Bone marrow (tissue), 2 donors: ENCODE results near the gene MDH2.
"Not testable (repeated sequence)": the region's sequence is repeated elsewhere in the genome, so short reads cannot be mapped to it uniquely, and the experiment has no call there.

Source experiments
- DNase-seq, 2 donors: peaks; one replicate each; lab custom pipeline; 2025; lab: John Stamatoyannopoulos, UW

MDH2 gene, protein sequence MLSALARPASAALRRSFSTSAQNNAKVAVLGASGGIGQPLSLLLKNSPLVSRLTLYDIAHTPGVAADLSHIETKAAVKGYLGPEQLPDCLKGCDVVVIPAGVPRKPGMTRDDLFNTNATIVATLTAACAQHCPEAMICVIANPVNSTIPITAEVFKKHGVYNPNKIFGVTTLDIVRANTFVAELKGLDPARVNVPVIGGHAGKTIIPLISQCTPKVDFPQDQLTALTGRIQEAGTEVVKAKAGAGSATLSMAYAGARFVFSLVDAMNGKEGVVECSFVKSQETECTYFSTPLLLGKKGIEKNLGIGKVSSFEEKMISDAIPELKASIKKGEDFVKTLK

DNA sequence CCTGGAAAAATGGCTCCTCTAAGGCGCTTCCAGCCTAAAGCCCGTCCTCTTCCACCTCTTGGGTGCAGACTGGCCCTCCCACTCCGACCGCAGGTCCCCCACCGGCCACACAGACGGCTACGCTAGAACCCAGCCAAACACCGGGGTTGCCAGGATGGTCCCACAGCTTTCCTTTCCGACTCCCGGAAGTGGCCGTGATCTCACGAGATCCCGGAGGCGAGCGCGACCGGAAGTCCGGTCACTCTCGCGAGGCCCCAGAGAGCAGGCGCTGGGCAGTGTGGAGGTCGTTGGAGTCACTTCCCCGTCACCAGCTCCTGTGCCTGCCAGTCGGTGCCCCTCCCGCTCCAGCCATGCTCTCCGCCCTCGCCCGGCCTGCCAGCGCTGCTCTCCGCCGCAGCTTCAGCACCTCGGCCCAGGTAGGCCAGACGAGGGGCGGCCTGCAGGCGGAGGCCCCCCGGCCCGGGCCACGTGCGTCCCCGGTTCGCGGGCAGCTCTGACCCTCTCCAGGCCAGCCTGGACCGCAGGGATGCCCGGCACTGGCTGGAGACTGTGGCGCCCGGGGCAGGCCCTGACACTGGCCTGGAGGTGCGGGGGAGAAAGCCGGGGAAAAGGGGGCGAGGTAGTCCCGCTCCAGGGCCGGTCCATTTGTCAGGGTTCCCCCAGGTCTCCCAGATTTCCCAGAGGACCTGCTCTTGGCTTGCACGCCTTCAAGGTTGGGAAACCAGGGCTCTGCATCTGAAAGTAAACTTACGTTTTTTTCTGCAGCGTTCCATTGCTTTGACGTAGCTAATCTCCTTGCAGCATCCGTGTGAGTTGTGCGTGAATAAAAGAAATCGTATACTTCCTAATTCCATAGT, at the start of gene MDH2, which contains the start of gene STYXL1:
Gene MDH2 (plus strand): TSS at position 296 of the 857 bp plus-strand sequence. CDS start 55 bp downstream, at position 351.
Gene STYXL1 (minus strand): TSS at position 190 of the 857 bp plus-strand sequence. CDS start 17,477 bp downstream, outside the sequence.
- peak; percentile 83 to 85 for DNase-seq

GRCh38 chr7:76000566-76000965, 47.3 kb upstream of the MDH2 start:
- no peak for DNase-seq

DNA sequence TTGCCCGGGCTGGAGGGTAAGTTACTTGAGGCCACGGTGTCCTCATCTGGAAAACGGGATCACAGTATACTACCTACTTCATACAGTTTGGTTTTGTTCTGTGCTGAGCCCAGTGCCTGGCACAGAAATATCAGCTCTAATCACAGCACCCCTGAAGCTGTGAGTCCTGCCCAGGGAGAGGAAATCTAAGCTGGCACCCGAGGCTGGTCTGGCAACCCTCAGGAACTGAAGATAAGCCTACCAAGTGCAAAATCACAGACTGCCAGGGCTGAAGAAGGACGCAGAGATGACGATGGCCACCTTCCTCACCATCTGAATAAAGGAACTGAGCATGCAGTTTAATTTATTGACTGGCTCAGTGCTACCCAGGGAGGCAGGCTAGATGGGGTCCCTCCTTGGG, 45.8 kb upstream of the MDH2 start:
- DNase-seq: no peak

- no peak for DNase-seq
Measured at GRCh38 chr7:76002822-76003221, 45.1 kb upstream of the MDH2 start.

DNA sequence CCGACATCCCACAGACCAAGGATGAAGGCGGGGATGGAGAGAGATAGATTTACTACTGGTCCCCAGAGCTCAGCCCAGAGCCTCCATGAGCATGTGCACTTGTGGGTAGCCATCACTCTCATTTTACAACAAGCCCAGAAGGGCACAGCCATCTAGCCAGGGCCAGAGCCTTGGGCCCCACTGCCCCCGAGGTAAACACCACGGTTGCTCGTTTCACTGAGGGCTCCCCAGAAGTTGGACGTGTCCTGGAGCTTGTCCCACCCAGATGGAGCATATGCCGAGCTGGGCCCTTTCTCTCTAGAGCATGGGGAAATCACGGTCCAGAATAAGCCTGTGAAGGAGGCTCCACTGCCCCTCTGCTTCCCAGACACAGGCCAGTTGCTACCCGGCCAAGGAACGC, 44.6 kb upstream of the MDH2 start:
- DNase-seq: no peak

DNA sequence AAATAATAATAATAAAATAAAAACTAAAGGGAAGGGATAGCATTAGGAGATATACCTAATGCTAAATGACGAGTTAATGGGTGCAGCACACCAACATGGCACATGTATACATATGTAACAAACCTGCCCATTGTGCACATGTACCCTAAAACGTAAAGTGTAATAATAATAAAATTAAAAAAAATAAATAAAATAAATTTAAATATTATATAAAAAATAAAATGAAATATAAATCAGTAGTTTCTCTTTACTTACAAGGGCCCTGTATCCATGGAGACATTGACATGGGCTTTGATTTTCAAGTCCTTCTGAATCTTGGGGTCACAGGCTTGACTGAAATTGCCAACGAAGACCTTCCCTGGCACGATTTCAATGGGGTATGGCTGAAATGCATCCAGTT, 42.9 kb upstream of the MDH2 start:
- not testable (repeated sequence) for DNase-seq

DNA sequence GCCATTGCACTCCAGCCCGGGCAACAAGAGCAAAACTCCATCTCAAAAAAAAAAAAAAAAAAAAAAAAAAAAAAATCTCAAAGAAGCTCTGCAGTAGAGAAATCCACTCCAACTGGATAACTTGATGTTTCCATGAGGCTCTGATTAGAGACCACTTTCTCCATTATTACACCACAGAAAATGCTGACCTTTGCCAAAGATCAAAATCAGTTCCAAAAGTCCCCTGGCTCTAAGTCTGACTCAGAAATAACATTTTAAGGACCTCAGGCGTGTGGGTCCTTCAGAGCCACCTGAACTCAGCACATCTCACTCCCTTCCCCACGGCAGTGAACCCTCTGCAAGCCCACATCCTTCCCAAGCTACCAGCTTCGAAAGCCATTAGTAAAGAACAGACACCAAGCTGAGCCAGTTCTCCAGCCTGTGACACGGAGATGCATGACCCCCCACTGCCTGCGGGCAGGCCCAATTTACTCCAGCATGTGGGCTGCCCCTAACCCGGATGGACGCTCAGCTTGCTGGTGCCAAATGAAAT, 39.7 kb upstream of the MDH2 start:
- no peak for DNase-seq

DNA sequence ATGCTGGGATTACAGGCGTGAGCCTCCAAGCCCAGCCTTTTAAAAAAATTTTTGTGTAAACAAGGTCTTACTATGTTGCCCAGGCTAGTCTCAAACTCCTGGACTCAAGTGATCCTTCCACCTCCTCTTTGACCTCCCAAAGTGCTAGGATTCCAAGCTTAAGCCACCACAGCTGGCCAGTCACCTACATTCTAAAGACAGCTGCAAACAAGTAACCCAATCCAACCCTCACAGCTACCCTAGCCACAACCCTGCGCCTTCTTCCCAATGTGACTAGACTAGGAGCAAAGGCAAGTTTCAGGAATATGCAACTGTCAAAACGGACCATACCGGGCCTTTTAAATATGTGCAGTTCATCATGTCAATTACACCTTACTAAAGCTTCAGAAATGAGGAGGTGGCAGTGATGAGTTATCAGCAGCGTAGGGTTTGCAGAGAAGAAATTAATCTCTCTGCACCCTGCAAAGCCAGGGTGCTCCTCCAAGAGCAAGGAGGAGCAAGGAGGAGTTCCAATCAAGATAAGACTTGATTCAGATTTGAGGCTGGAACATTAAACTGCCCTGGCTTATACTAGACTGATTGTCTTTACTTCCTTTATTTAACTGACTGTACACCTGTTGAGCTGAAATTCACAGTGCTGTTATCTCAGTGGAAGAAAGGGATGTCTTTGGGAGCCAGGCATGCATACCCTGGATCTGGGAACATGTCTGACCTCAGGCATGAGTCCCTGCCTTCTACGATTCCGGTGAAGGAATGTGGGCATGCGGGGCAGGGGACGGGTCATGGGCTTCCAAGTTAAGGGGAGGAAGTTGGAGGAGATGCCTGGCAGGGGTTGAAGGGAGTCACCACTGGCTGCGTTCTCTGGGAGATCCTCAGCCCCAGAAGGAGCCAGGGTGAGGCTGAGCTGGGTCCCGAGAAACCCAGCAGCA, 38.0 kb upstream of the MDH2 start:
- DNase-seq: no peak

DNA sequence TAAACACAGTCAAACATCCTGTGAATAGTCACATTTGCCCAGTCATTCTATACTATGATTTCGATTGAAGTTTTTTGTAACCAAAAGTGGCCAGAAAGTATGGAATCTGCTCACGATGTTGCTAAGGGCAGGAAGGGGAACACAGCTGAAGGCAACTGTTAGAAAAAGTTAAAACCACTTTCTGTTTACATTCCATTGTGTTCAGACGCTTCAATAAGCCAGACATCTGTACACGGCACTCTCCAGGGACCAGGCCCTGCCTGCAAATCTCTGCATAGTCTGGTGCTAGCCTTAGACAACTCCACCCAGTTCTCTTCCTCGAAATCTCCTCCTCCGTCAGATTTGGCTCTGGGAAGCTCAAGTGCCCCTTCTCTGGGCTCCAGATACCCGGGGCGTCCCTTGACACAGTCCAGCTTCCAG, 36.5 kb upstream of the MDH2 start:
- no peak for DNase-seq

- DNase-seq: no peak
Measured at GRCh38 chr7:76016191-76016947, 31.5 kb upstream of the MDH2 start.

GRCh38 chr7:76018520-76018919, 29.4 kb upstream of the MDH2 start:
- DNase-seq: not testable (repeated sequence)

GRCh38 chr7:76020031-76020714, 27.7 kb upstream of the MDH2 start:
- peak; percentile 20 to 57 for DNase-seq

GRCh38 chr7:76022026-76022780, 25.7 kb upstream of the MDH2 start:
- DNase-seq: no peak

- peak in 1 of 2 donors; percentile 69 for DNase-seq
Measured at GRCh38 chr7:76023002-76023401, 24.9 kb upstream of the MDH2 start.

- DNase-seq: not testable (repeated sequence)
Measured at GRCh38 chr7:76029682-76030081, 18.2 kb upstream of the MDH2 start.

DNA sequence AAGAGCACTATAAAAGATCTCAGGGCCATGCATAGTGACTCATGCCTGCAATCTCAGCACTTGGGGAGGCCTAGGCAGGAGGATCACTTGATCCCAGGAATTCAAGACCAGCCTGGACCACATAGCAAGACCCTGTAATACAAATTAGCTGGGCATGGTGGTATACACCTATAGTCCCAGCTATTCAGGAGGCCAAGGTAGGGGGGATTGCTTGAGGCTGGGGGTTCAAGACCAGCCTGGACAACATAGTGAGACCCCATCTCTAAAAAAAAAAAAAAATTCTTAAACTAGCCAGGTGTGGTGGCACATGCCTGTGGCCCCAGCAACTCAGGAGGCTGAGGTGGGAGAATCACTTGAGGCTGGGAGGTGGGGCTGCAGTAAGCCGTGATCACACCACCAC, 15.9 kb upstream of the MDH2 start:
- DNase-seq: no peak

- DNase-seq: no peak
Measured at GRCh38 chr7:76037310-76037709, 10.6 kb upstream of the MDH2 start.

GRCh38 chr7:76040126-76040525, 7.8 kb upstream of the MDH2 start:
- no peak for DNase-seq

DNA sequence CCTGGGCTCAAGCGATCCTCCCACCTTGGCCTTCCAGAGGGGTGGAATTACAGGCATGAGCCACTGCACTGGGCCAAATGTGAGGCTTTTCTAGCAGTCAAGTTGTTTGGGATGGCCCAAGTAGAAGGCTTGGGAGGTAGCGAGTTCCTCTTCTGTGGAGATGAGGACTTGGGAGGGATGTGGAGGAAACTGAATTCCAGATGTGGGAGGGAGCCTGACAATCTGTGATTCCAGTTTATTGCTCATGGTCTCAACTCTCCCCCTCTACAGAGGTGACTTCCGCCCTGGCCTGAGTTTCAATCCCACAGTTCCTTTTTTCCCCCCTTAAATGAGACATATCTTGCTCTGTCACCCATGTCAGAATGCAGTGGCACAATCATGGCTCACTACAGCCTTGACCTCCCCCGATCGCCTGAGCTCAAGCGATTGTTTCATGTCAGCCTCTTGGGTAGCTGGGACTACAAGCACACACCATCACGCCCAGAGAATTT, 3.5 kb upstream of the MDH2 start:
- no peak for DNase-seq
